Keratinocyte (primary cell): Measurements from ENCODE around the gene BTN2A1.

Source experiments
- EZH2 ChIP-seq: IDR thresholded peaks from one replicate; pipeline ENCODE4 v1.6.1; 2012; ENCODE audit warnings: inconsistent platforms, mild to moderate bottlenecking, low read length, moderate library complexity
- TF ChIP-seq, protein P1 (sequence below), 3 experiments: IDR thresholded peaks in 1 of 3; conservative IDR thresholded peaks in 1 of 3; optimal IDR thresholded peaks in 1 of 3; 2 replicates in 2 of 3; 3 replicates in 1 of 3; pipeline versions ENCODE3 to v1.5.1; 2011; ENCODE audit warnings: low read length in 3 of 3, mild to moderate bottlenecking in 3 of 3, moderate library complexity in 2 of 3, control low read depth in 1 of 3, inconsistent platforms in 1 of 3; ENCODE audit not compliant: insufficient read depth in 2 of 3; ENCODE audit errors: extremely low read depth in 1 of 3

DNA sequence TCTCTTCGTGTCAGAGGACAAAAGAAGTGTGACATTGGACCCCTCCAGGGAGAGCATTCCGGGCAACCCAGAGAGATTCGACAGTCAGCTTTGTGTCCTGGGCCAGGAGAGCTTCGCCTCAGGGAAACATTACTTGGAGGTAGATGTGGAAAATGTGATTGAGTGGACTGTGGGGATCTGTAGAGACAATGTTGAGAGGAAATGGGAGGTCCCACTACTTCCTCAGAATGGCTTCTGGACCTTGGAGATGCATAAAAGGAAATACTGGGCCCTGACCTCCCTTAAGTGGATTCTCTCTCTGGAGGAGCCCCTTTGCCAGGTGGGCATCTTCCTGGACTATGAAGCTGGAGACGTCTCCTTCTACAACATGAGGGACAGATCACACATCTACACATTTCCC lies 27.0 kb upstream of the BTN2A1 start:
- TF ChIP-seq, protein P1, sequence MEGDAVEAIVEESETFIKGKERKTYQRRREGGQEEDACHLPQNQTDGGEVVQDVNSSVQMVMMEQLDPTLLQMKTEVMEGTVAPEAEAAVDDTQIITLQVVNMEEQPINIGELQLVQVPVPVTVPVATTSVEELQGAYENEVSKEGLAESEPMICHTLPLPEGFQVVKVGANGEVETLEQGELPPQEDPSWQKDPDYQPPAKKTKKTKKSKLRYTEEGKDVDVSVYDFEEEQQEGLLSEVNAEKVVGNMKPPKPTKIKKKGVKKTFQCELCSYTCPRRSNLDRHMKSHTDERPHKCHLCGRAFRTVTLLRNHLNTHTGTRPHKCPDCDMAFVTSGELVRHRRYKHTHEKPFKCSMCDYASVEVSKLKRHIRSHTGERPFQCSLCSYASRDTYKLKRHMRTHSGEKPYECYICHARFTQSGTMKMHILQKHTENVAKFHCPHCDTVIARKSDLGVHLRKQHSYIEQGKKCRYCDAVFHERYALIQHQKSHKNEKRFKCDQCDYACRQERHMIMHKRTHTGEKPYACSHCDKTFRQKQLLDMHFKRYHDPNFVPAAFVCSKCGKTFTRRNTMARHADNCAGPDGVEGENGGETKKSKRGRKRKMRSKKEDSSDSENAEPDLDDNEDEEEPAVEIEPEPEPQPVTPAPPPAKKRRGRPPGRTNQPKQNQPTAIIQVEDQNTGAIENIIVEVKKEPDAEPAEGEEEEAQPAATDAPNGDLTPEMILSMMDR (optimal IDR thresholded peaks at IDR 0.05 in 1 of 3, IDR thresholded peaks at IDR 0.05 in 1 of 3, conservative IDR thresholded peaks at IDR 0.05 in 1 of 3; ENCODE audit: extremely low read depth in 1 of 3, insufficient read depth in 2 of 3, low read length in 3 of 3) = no peak
- TF ChIP-seq EZH2 = no peak
